ENCODE results near the gene CUL2. TPM values are rescaled to one million over a fixed set of nuclear protein-coding genes. Genes with fewer than 3 reads are reported as not detected.
"Not testable (repeated sequence)": the region's sequence is repeated elsewhere in the genome, so short reads cannot be mapped to it uniquely, and the experiment has no call there.

CUL2 gene
- total RNA-seq, 1 donor from 2014 or later: 33.8 TPM

DNA sequence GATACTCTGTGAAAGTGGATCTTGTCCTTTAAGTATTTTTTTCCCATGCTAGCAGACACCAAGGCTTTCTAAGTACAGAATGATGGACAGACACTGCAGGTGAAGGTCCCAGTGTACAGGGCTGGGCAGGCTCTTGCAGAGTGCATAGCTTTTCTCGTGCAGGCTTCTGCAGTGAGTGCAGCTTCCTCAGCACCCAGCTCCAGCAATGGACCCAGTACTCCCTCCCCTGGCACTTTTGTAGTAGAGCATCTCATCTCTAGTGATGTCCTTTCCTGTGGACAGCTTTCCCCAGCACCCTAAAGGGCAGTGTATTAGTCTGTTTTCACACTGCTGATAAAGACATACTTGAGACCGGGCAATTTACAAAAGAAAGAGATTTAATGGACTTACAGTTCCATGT lies 104.3 kb downstream of the CUL2 start:
- no peak for DNase-seq (ENCODE audit: extremely low read depth, low read depth, low spot score)

DNA sequence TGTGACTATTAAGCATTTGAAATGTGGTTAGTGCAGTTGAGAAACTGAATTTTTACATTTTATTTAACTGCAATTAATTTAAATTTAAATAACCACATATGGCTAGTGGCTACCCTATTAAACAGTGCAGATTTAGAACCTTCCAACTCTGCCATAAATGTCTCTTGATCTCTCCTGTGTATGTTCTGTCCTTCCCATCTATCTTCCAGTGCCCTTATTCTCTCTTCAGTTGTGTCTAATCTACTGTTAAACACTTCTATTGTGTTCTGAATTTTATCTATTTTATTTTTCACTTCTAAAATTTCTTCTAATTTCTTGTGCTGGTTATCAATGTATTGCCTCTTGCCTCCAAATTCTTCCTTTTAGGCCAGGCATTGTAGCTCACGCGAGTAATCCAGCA lies 105.0 kb downstream of the CUL2 start:
- DNase-seq (ENCODE audit: extremely low read depth, low read depth, low spot score): no peak

DNA sequence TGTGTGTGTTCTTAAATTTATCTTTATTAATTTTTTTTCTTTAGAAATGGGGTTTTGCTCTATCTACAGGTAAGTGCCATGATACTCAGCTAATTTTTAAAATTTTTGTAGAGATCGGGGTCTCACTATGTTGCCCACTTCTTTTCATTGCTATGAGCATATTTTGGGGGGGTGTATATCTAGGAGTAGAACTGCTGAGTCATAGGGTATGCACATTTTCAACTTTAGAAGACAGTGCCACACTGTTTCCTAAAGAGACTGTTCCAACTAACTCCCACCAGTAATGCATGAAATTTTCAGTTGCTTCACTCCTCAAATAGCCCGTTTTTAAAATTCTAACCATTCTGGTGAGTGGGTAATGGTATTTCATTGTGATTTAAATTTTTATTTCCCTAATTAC lies 108.3 kb downstream of the CUL2 start:
- DNase-seq (ENCODE audit: extremely low read depth, low read depth, low spot score): no peak

DNA sequence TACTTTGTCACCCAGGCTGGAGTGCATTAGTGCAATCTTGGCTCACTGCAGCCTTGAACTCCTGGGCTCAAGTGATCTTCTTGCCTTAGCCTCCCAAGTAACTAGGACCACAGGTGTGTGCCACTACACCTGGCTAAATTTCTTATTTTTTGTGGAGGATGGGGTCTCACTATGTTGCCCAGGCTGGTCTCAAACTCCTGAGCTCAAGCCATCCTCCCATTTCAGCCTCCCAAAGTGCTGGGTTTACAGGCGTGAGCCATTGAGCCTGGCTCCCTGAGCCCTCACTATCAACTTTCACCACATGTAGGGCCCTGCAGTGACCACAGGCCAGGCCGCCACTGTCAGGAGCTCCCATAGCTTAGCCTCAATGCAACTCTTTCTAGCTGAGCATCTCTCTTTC lies 110.2 kb downstream of the CUL2 start:
- DNase-seq (ENCODE audit: extremely low read depth, low read depth, low spot score): no peak

DNA sequence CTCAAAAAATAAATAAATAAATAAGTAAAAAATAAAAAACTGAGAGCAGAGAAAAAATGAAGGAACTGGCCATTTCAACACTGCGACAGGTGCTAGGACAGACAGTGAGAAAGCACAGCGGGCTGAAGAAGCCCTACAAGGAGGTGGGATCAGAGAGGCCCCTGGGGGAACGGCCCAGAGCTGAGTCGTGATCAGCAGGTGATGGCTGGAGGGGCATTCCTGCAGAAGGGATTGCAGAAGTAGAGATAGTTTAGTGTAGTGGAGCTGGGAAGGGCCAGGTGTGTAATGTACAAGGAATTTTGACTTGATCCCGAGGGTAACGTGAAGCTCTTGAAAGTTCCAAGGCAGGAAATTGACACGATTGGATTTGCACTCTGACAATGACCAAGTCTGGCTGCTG lies 112.1 kb downstream of the CUL2 start:
- no peak for DNase-seq (ENCODE audit: extremely low read depth, low read depth, low spot score)

DNA sequence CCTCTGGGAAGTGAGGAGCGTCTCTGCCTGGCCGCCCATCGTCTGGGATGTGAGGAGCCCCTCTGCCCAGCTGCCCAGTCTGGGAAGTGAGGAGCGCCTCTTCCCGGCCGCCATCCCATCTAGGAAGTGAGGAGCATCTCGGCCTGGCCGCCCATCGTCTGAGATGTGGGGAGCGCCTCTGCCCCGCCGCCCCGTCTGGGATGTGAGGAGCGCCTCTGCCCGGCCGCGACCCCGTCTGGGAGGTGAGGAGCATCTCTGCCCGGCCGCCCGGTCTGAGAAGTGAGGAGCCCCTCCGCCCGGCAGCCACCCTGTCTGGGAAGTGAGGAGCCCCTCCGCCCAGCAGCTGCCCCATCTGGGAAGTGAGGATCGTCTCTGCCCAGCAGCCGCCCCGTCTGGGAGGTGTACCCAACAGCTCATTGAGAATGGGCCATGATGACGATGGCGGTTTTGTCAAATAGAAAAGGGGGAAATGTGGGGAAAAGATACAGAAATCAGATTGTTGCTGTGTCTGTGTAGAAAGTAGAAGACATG lies 113.7 kb downstream of the CUL2 start:
- not testable (repeated sequence) for DNase-seq (ENCODE audit: extremely low read depth, low read depth, low spot score)

DNA sequence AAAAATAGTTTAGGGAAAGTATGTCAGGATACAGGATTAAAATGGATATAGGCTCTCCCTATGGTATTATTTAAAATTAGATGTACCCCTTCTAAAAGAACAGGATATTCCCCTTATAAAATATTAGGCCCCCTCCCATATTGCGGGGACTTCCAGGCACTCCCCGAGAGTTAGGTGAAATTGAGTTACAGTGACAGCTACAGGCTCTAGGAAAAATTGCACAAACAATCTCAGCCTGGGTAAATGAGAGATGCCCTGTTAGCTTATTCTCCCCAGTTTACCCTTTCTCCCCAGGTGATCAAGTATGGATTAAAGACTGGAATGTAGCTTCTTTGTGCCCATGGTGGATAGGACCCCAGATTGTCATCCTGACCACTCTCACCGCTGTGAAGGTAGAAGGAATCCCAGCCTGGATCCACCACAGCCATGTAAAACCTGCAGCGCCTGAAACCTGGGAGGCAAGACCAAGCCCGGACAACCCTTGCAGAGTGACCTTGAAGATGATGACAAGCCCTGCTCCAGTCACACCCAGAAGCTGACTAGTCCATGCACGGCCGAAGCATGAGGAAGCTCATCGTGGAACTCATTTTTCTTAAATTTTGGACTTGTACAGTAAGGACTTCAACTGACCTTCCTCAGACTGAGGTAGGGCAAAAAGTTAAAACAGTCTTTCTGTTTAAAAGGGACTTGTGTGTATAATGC lies 115.6 kb downstream of the CUL2 start:
- DNase-seq (ENCODE audit: extremely low read depth, low read depth, low spot score): not testable (repeated sequence)

DNA sequence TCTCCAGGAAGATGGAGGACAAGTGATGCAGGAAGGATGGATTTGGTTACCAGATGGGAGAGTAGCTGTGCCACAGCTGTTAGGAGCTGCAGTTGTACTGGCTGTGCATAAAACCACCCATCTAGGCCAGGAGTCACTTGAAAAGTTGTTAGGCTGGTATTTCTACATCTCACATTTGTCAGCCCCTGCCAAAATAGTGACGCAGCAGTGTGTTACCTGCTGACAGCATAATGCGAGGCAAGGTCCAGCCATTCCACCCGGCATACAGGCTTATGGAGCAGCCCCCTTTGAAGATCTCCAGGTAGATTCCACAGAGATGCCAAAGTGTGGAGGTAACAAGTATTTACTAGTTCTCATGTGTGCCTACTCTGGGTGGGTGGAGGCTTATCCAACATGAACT lies 116.4 kb downstream of the CUL2 start:
- DNase-seq (ENCODE audit: extremely low read depth, low read depth, low spot score): not testable (repeated sequence)

DNA sequence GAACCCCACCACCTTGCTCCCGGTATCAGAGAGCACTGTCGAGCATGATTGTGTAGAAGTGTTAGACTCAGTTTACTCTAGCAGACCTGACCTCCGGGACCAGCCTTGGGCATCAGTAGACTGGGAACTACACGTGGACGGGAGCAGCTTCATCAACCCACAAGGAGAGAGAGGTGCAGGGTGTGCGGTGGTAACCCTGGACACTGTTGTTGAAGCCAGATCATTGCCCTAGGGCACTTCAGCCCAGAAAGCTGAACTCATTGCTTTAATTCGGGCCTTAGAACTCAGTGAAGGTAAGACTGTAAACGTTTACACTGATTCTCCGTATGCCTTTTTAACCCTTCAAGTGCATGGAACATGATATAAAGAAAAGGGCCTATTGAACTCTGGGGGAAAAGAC lies 117.0 kb downstream of the CUL2 start:
- DNase-seq (ENCODE audit: extremely low read depth, low read depth, low spot score): not testable (repeated sequence)

DNA sequence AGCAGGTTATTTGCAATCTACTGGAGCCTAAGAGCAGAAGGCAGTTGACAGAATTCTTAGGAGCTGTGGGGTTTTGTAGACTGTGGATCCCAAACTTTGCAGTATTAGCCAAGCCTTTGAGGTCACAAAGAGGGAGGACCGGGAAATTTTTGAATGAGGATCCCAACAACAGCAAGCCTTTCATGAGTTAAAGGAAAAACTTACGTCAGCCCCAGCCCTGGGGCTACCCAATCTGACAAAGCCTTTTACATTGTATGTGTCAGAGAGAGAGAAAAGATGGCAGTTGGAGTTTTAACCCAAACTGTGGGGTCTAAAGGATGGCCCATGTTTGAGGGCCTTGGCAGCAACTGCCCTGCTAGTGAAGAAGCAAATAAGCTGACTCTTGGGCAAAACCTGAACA lies 117.5 kb downstream of the CUL2 start:
- not testable (repeated sequence) for DNase-seq (ENCODE audit: extremely low read depth, low read depth, low spot score)

DNA sequence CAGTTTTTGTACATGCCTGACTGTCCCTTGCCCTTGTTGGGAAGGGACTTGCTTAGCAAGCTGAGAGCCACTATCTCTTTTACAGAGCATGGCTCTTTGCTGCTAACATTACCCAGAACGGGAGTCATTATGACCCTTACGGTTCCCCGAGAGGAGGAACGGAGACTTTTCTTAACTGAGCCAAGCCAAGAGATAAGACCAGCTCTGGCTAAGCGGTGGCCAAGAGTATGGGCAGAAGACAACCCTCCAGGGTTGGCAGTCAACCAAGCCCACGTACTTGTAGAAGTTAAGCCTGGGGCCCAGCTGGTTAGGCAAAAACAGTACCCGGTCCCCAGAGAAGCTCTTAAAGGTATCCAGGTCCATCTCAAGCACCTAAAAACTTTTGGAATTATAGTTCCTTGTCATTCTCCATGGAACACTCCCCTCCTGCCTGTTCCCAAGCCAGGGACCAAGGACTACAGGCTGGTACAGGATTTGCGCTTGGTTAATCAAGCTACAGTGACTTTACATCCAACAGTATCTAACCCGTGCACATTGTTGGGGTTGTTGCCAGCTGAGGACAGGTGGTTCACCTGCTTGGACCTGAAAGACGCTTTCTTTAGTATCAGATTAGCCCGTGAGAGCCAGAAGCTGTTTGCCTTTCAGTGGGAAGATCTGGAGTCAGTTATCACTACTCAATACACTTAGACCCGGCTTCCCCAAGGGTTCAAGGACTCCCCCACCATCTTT lies 118.4 kb downstream of the CUL2 start:
- not testable (repeated sequence) for DNase-seq (ENCODE audit: extremely low read depth, low read depth, low spot score)

DNA sequence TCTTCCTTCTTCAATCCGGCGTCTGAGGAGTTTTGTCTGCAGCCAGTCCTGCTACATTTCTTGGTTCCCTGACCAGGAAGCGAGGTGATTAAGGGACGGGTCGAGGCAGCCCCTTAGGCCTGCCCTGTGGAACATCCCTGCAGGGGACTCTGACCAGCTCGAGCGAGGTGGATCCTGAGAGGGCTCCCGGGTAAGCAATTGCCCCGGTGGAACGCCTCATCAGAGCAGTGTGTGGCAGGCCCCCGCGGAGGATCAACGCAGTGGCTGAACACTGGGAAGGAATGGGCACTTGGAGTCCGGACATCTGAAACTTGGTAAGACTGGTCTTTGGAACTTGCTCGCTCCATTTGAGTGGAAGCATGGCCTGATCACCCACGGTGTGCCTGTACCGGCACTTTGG lies 121.0 kb downstream of the CUL2 start:
- DNase-seq (ENCODE audit: extremely low read depth, low read depth, low spot score): no peak

DNA sequence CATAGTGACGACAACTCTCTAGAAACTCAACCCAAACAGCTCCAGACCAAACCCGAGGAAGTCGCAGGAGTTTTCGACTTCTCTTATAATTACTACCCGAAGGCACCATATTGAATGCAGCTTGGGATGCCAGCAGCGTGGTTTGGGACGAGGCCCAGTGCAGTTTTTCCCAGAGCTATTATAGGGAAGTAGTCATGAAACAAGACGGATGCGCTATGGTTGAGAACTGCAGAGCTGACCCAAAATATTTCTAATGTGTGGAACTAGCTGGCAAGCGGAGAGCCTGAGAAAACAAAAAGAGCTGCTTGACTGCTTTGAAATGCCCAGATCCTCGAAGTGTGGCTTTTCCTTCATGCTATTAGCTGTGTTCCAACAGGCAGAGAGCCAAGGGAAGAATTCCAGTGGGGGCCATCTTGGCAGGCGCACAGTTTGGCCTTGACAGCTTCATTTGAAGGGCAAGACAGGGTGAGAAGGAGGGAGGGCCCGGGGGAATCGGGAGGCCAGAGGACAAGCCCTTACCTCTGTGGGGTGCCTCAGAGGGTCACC lies 122.7 kb downstream of the CUL2 start:
- DNase-seq (ENCODE audit: extremely low read depth, low read depth, low spot score): no peak

DNA sequence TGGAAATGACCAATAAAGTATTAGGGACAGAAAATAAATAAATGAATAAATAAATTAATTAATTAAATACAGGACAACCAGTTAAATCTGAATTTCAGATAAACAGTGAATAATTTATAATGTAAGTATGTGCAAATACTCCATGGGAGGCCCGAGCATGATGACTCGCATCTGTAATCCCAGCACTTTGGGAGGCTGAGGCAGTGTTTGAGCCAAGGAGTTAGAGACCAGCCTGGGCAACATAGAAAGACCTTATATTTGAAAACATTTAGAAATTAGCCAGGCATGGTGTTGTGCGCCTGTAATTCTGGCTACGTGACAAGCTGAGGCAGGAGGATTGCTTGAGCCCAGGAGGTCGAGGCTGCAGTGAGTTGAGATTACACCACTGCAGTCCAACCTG lies 123.7 kb downstream of the CUL2 start:
- DNase-seq (ENCODE audit: extremely low read depth, low read depth, low spot score): no peak

DNA sequence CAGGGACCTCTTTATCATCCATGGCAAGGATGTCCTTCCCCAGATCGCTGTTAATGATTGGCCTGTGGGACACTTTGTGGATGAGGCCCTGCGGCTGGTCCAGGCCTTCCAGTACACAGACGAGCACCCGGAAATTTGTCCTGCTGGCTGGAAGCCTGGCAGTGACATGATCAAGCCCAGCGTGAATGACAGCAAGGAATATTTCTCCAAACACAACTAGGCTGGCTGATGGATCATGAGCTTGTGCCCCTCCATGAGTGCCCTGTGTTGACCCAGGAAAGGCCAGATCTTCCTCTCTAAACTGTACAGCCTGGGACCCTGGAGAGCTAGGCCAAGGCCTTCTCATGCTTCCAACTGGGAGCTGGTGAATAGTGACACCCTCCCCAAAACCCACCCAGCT lies 124.1 kb downstream of the CUL2 start:
- DNase-seq (ENCODE audit: extremely low read depth, low read depth, low spot score): no peak

DNA sequence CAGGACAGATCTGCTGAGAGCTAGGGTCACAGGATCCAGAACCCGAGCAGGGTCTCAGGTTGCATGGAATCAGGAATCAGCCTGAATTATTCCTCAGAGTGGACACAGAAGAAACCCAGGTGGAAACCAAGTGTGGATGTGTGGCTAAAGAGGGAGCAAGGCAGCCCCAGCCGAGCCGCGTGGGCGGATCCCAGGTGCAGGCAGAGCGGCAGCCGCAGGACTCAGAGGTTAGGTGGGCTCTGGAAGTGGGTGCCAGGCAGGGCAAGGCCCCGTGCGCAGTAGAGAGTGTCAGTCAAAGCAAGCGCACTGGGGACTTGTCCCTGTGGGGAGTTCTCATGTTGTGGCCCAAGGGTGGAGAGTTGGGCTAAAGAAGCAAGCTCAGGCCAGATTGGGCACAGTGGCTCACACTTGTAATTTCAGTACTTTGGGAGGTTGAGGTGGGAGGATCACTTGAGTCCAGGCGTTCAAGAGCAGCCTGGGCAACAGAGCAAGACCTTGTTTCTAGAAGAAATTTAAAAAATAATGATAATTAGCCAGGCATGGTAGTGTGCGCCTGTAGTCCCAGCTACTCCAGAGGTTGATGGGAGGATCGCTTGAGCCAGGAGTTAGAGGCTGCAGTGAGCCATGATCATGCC lies 125.9 kb downstream of the CUL2 start:
- DNase-seq (ENCODE audit: extremely low read depth, low read depth, low spot score): no peak

DNA sequence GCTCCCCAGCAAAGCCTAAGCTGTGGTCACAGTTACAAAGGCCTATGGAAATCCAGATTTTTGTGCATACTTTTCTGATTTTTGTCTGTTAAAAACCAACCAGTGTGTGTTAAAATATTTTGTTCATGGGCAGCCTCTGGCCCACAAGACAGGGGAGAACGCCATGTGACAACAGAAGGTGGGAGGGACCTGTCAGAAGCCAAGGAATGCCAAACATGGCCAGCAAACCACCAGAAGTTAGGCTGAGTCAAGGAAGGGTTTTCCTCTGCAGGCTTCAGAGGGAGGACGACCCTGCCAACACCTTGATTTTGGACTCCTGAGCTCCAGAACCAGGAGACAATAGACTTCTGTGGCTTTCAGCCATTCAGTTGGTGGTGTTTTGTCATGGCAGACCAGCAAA lies 127.3 kb downstream of the CUL2 start:
- no peak for DNase-seq (ENCODE audit: extremely low read depth, low read depth, low spot score)

DNA sequence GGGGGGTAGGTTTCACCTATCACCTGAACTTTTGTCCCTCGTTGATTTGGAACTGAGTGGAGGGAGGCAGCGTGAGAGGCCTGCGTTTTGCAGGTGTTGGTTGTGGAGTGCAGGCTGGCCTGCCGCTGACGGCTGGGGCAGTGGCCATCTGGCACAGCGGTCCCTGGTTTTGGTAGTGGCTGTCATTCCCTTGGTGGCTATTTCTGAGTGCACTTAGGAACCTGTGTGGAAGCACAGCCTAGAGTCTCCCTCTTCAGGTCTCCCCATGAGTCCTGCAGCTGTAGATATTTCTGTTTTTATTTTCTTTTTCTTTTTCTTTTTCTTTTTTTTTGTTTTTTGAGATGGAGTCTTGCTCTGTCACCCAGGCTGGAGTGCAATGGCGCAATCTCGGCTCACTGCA lies 129.2 kb downstream of the CUL2 start:
- DNase-seq (ENCODE audit: extremely low read depth, low read depth, low spot score): no peak

DNA sequence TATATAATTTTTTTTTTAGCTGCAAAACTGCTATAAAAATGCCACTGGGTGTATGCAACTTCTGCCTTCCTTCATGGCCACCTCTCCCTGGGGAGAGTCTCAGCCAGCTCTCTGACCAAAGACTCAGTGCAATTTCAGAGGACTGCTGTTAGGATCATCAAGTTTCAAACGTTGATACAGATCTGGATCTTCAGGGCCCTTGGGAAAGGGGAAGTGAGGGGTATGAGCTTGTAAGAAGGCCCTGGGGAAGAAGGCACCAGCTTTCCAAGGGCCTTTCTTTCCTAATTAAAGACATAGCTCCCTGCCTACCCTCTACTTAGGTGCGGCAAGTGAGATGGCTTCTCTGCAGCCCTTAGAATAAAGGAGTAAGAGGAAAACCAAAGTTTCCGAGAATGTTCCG lies 130.4 kb downstream of the CUL2 start:
- DNase-seq (ENCODE audit: extremely low read depth, low read depth, low spot score): no peak

DNA sequence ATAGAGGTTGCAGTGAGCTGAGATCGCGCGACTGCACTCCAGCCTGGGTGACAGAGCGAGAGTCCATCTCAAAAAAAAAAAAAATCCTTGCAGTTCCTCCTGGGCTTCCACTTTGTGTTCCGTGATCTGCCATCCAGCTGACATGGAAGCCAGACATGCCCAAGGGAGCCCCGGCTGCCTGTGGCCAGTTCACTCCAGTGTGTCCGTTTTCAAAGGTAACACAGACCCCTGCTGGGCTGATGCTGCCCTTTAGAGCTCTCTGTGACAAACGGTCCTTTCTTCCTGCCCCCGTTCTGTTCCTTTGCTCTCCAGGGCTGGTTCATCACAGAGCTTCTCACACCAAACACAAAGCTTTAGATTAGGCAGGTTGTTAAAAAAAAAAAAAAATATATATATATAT lies 130.8 kb downstream of the CUL2 start:
- DNase-seq (ENCODE audit: extremely low read depth, low read depth, low spot score): no peak

Measured in glomerular endothelial cell (primary cell).